Ectodermal cell (in vitro differentiated cells): Measurements from ENCODE around the gene DAGLA. TPM values are rescaled to one million over a fixed set of nuclear protein-coding genes. Genes with fewer than 3 reads are reported as not detected.
A peak's percentile ranks its signal among the peaks of the same experiment; 100 is the strongest.

Experiments
- H3K27ac ChIP-seq: 2 replicates; pipeline ENCODE4 v1.7.0; 2013; ENCODE audit warnings: mild to moderate bottlenecking, low read depth, low read length; ENCODE audit not compliant: insufficient read depth, poor library complexity, severe bottlenecking
- H3K27me3 ChIP-seq: 2 replicates; pipeline ENCODE4 v1.7.0; 2013; ENCODE audit warnings: mild to moderate bottlenecking, low read length; ENCODE audit not compliant: insufficient read depth, control insufficient read depth, poor library complexity, severe bottlenecking
- H3K36me3 ChIP-seq: one replicate; pipeline ENCODE4 v1.7.0; 2013; ENCODE audit warnings: low read length; ENCODE audit not compliant: control insufficient read depth, insufficient read depth
- H3K4me1 ChIP-seq: one replicate; pipeline ENCODE4 v1.7.0; 2013; ENCODE audit warnings: low read length; ENCODE audit not compliant: control insufficient read depth, insufficient read depth
- H3K4me3 ChIP-seq: 2 replicates; pipeline ENCODE4 v1.7.0; 2013; ENCODE audit warnings: low read depth, low read length, control low read depth; ENCODE audit not compliant: insufficient read depth
- H3K9me3 ChIP-seq: 2 replicates; pipeline ENCODE4 v1.7.0; 2013; ENCODE audit warnings: mild to moderate bottlenecking, low read length, moderate library complexity; ENCODE audit not compliant: control insufficient read depth
- WGBS, 2 experiments: methylation state at CpG; one replicate each; pipeline ENCODE4 v1.1.7; 2013; ENCODE audit warnings: missing lambda C conversion rate in 2 of 2; 5-methylcytosine and 5-hydroxymethylcytosine counted together
- polyA plus RNA-seq, 4 experiments: library from polyadenylated mRNA; stranded (reverse); fragments of 50-300 nt; gene quantifications; one replicate each; pipeline ENCODE4 v1.2.3, GENCODE V29; 2013

The DAGLA gene
- polyA plus RNA-seq (2013, experiment 1 of 4): 6.5 TPM
- polyA plus RNA-seq (2013, experiment 2 of 4): 6.0 TPM
- 4.3 TPM for polyA plus RNA-seq (2013, experiment 3 of 4)
- 4.3 TPM for polyA plus RNA-seq (2013, experiment 4 of 4)

- H3K4me3 ChIP-seq: peak within 1 kb of the TSS; percentile 51
- H3K9me3 ChIP-seq: no peaks in the 10 kb centered on the region
- H3K36me3 ChIP-seq: no peaks in the 10 kb centered on the region
- no peak within 1 kb of the TSS for H3K27ac ChIP-seq
- H3K27me3 ChIP-seq: peaks cover 16% of the 10 kb centered on the region
- 6 to 7% methylated on average over 84 of the region's 84 CpGs for WGBS, 2 experiments
- peaks cover 10% of the 10 kb centered on the region for H3K4me1 ChIP-seq
These were observed at the start of gene DAGLA for GRCh38 chr11:61679893-61680621. TSS of gene DAGLA (plus strand) at chr11:61680391. CDS start at chr11:61720156, 39,765 bp downstream.

GRCh38 chr11:61632096-61632495, 48.1 kb upstream of the DAGLA start:
- 78 to 81% methylated on average over 12 of the region's 12 CpGs for WGBS, 2 experiments
- H3K36me3 ChIP-seq: no peaks in the 10 kb centered on the region
- no peaks in the 10 kb centered on the region for H3K27me3 ChIP-seq
- H3K4me3 ChIP-seq: no peak overlapping the region
- H3K27ac ChIP-seq: no peak overlapping the region
- H3K4me1 ChIP-seq: peaks cover 10% of the 10 kb centered on the region
- no peaks in the 10 kb centered on the region for H3K9me3 ChIP-seq

- no peaks in the 10 kb centered on the region for H3K27me3 ChIP-seq
- H3K27ac ChIP-seq: no peak overlapping the region
- peaks cover 9% of the 10 kb centered on the region for H3K4me1 ChIP-seq
- H3K9me3 ChIP-seq: no peaks in the 10 kb centered on the region
- H3K36me3 ChIP-seq: no peaks in the 10 kb centered on the region
- 96% methylated on average over 1 of the region's 1 CpG for WGBS, 2 experiments
- no peak overlapping the region for H3K4me3 ChIP-seq
These were observed 44.9 kb upstream of the DAGLA start for GRCh38 chr11:61635304-61635703.

GRCh38 chr11:61635787-61636186, 44.4 kb upstream of the DAGLA start:
- no peak overlapping the region for H3K4me3 ChIP-seq
- no peak overlapping the region for H3K27ac ChIP-seq
- H3K27me3 ChIP-seq: no peaks in the 10 kb centered on the region
- H3K4me1 ChIP-seq: peaks cover 6% of the 10 kb centered on the region
- WGBS, 2 experiments: 90 to 93% methylated on average over 5 of the region's 5 CpGs
- no peaks in the 10 kb centered on the region for H3K36me3 ChIP-seq
- H3K9me3 ChIP-seq: no peaks in the 10 kb centered on the region

GRCh38 chr11:61636676-61637075, 43.5 kb upstream of the DAGLA start:
- no peaks in the 10 kb centered on the region for H3K9me3 ChIP-seq
- H3K36me3 ChIP-seq: no peaks in the 10 kb centered on the region
- H3K27ac ChIP-seq: no peak overlapping the region
- H3K4me3 ChIP-seq: no peak overlapping the region
- H3K27me3 ChIP-seq: no peaks in the 10 kb centered on the region
- peaks cover 6% of the 10 kb centered on the region for H3K4me1 ChIP-seq
- WGBS, 2 experiments: 95% methylated on average over 11 of the region's 11 CpGs

GRCh38 chr11:61637277-61637676, 42.9 kb upstream of the DAGLA start:
- WGBS, 2 experiments: 85 to 91% methylated on average over 8 to 9 of the region's 9 CpGs
- H3K36me3 ChIP-seq: no peaks in the 10 kb centered on the region
- no peaks in the 10 kb centered on the region for H3K9me3 ChIP-seq
- no peak overlapping the region for H3K27ac ChIP-seq
- peaks cover 3% of the 10 kb centered on the region for H3K4me1 ChIP-seq
- no peaks in the 10 kb centered on the region for H3K27me3 ChIP-seq
- no peak overlapping the region for H3K4me3 ChIP-seq

GRCh38 chr11:61639816-61640443, 40.3 kb upstream of the DAGLA start:
- no peak overlapping the region for H3K4me3 ChIP-seq
- no peaks in the 10 kb centered on the region for H3K27me3 ChIP-seq
- H3K4me1 ChIP-seq: peaks cover 3% of the 10 kb centered on the region
- no peaks in the 10 kb centered on the region for H3K36me3 ChIP-seq
- 88 to 92% methylated on average over 7 of the region's 7 CpGs for WGBS, 2 experiments
- H3K27ac ChIP-seq: no peak overlapping the region
- H3K9me3 ChIP-seq: no peaks in the 10 kb centered on the region

GRCh38 chr11:61642162-61642561, 38.0 kb upstream of the DAGLA start:
- no peaks in the 10 kb centered on the region for H3K36me3 ChIP-seq
- 92 to 96% methylated on average over 8 of the region's 8 CpGs for WGBS, 2 experiments
- no peaks in the 10 kb centered on the region for H3K9me3 ChIP-seq
- H3K4me1 ChIP-seq: no peaks in the 10 kb centered on the region
- H3K4me3 ChIP-seq: no peak overlapping the region
- H3K27me3 ChIP-seq: no peaks in the 10 kb centered on the region
- H3K27ac ChIP-seq: no peak overlapping the region

- Histone ChIP-seq H3K36me3 (no peaks in the 10 kb centered on the region), H3K27me3 (no peaks in the 10 kb centered on the region), H3K4me1 (no peaks in the 10 kb centered on the region), H3K9me3 (no peaks in the 10 kb centered on the region), H3K4me3 (no peak overlapping the region), H3K27ac (no peak overlapping the region)
- WGBS, 2 experiments: 88 to 89% methylated on average over 9 of the region's 9 CpGs
These were observed 34.9 kb upstream of the DAGLA start for GRCh38 chr11:61645179-61645868.

GRCh38 chr11:61647529-61647928, 32.7 kb upstream of the DAGLA start:
- 88 to 90% methylated on average over 3 of the region's 3 CpGs for WGBS, 2 experiments
- Histone ChIP-seq H3K27ac (no peak overlapping the region), H3K9me3 (no peaks in the 10 kb centered on the region), H3K36me3 (no peaks in the 10 kb centered on the region), H3K27me3 (no peaks in the 10 kb centered on the region), H3K4me1 (no peaks in the 10 kb centered on the region), H3K4me3 (no peak overlapping the region)
